ENCODE measurements around the gene SLC17A3. TPM values are rescaled to one million over a fixed set of nuclear protein-coding genes. Genes with fewer than 3 reads are reported as not detected.

The SLC17A3 gene
- total RNA-seq, 1 experiment from 2014 or later, result not detected

DNA sequence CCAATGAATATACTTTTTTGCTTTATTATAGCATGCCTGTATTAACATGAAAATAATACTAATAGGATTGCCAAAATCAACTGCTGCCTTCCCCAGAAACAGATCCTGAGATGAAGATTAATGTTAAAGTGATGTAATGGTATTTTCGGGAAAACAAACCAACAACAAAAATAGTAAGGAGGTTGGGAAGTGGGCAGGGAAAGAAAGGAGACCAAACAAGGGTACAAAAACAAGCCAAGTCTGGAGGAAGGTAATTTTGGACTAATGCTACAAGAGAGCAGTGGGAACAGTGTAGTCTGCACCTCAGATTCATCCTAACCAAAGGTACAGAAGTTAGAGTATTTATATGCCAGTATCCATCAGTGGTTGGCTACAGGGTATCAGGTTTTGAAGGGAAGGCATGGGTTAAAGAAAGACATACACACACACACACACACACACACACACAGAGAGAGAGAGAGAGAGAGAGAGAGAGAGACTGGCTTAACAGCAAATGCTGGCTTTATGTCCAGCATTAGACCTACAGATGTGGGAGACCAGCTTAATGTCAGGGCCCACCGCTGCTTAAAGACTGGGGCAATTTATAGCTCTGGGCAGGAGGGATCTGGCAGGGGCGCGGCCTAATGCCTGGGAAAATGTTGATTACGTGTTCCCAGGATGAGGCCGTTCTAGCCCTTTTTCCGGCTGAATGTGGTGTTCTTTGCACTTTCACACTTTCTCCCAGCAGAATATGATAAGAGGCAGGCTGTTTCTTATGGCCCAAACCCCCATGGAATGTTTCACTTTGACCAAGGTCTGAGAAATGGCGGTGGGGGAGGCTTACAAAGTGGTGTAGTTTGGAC lies 38.4 kb downstream of the SLC17A3 start:
- DNase-seq (ENCODE audit: low spot score), result no peak

DNA sequence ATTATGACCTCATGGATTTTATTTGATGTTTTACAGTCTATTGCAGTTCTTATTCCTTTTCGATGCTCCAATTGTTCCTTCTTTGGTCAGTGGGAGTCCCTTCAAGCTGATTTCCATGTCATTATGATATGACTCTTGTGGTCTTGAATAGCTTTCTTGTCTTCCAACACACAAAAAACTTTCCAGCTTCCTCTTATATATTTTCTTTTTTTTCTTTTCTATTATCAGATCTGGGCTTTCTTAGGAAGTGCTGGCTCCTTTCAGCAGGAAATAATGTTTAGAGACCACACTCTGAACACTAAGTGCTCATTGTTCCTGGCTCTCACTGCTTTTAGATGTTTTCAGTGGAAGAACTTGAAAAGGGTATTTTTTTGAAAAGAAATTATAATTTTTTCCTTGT lies 39.1 kb downstream of the SLC17A3 start:
- DNase-seq (ENCODE audit: low spot score), result no peak

DNA sequence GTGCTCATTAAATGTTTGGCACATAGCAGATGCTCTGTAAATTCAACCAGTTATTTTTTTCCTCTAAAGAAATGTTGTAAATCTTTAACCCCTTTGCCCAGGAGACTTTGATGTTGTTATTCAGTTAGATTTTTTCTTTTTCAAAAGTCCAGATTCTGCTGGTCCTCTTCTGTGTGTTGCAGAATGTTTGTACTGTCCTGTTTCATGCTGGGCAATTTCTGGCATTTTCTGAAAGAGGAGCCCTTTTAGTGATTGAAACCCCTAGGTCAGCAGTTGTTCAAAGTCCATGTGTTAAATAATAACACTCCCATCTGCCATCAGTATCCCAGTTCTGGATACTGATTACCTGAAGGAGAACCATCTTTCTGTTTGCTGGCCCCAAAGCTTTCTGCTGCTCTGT lies 40.9 kb downstream of the SLC17A3 start:
- DNase-seq (ENCODE audit: low spot score), result no peak

DNA sequence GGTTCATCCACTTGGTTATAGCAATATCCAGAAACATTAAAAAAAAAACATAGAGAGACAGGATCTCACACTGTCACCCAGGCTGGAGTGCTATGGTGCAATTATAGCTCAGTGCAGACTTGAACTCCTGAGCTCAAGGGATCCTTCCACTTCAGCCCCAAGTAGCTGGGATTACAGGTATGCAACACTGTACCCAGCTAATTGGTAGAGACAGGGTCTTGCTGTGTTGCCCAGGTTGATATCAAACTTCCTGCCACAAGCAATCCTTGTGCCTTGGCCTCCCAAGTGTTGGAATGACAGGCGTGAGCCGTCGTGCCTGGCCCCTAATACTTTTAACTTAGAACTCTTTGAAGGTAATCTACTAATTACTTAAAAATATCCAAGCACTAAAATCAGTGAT lies 41.4 kb downstream of the SLC17A3 start:
- DNase-seq (ENCODE audit: low spot score), result no peak

DNA sequence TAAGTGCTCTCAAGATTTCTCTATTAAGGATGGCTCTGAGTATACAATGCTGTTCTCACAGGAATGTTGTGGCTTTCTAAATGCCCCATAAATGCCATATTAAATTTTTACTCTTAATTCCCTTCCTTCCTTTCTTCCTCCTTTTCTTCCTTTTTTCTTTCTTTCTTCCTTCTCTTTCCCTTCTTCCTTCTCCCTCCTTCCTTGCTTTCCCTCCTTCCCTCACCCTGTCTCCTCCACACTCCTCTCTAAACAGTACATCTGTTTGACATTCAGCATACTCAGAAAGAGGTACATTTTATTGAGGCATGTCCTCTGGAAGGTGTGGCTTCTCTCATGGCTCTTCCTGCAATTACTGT lies 41.8 kb downstream of the SLC17A3 start:
- no peak for DNase-seq (ENCODE audit: low spot score)

DNA sequence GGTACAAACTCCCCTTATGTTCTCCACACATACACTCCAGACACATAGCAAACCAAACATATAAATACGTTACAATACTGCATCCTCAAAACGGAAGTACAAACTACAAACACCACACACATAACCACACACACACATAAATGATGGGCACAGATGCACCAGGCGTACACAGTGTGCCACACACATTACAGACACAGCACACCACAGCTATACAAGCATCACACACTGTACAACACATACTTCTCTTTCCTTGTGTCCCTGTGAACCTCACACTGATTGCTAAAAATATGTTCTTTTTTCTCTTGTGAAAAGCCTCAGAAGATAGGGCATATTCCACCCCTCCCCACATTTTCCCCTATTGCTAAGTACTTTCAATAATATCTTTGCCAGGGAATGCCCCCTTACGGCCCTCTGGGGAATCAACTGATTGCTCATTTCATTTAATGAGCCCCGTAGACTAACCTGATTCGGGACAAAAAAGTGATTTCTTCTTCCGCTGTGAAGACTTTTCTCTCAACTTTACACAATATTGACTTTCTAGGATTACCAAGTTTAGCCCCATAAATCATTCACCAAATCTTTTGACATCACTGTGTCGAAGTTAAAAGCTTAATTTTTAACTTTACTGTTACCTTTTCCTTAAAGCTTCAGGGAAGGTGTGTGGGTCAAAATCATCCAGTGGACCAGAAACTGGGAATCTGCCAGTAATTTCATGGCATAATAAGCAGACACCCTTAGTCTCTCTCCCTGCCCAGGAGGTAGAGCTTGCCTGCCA lies 42.3 kb downstream of the SLC17A3 start, which contains the start of gene SLC17A1:
SLC17A1 (minus strand) TSS at position 521 of the 775 bp plus-strand sequence. CDS start 1,495 bp downstream, outside the sequence.
- DNase-seq (ENCODE audit: low spot score), result no peak

DNA sequence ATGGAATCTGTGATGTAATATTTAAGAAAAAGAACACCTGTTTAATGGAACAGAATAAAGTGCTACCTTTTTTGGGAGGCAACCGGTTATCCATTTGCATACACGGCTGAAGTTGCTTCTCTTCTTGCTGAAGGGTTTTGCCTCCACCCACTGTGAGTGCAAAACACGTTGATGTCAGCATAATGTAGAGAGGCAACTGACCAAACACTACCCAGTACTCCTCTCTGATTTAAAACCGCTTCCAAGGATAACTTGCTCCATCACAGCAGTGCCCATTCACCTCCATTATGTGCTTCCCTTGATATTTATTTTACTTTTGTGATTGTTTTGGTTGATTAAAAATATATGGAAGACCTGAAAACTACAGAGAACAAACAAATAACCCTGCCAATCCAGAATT lies 43.6 kb downstream of the SLC17A3 start:
- DNase-seq (ENCODE audit: low spot score), result no peak

DNA sequence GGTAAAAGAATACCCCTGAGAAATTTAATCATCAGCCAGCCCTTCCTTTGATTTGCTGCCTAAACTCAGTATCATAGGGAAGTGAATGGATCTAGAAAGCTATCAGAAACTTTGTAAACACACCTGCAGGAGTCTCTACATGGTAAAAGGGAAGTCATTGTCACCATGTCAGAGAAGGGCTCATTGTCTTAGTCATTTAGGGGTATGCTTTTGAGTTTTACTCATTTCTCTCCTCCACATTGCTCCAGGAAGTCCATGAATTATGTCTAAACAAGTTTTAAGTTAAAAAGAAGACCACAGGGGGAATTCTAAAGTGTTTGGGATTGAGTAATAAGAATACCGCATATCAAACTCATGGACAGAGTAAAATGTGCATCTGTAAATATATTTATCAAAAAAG lies 44.7 kb downstream of the SLC17A3 start:
- DNase-seq (ENCODE audit: low spot score), result no peak

DNA sequence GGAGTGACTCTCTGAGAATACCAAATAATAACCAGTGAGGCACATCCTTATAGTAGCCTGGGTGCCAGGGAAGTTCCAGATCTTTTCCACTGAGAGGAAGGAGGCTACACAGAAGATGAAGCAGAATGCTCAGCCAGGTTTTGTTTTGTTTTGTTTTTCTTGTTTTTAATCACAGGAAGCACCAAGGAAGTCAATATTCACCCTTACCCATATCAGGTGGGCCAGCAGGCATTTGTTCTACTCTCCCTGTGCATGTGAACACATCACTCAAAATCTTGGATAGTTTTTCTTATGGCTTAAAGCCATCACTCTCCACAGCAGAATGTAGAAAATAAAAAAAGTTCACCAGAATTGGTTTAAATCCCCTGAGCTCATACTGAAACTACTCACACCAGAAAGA lies 52.7 kb downstream of the SLC17A3 start:
- no peak for DNase-seq (ENCODE audit: low spot score)

DNA sequence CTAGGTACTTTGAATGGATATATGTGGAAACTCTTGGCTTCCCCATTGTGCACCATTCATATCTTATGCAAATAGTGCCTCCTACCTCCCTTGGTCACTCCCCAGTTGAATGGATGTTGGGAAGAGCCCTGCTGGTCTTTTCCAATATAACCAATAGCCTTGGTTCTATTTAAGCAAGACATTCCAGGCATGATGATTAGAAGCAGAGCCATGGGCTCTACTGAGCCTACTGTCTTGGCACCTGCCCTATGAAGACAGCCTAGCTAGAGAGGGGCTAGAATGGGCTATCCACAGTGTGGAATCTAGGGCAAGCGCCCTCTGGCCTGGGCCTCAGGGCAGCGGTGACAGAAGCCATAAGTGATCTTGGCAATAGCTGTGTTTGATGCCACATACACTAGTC lies 57.8 kb downstream of the SLC17A3 start:
- DNase-seq (ENCODE audit: low spot score), result no peak

DNA sequence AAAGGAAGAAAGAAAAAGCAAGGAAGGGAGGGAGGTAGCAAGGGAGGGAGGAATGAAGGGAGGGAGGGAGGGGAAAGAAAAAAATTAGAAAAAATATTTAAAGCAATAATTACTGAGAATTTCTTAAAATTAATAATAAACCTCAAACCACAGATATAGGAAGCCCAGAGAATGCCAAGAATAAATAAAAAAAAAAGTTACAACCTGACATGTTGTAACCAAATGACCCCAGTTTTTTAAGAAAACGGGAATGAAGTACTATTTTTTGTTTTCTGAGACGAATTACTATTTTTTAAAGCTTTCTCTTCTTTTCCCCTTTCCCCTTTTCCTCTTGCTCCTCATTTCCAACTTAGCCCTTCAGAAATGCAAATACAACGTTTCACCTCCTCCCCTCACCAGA lies 58.8 kb downstream of the SLC17A3 start:
- DNase-seq (ENCODE audit: low spot score), result no peak

DNA sequence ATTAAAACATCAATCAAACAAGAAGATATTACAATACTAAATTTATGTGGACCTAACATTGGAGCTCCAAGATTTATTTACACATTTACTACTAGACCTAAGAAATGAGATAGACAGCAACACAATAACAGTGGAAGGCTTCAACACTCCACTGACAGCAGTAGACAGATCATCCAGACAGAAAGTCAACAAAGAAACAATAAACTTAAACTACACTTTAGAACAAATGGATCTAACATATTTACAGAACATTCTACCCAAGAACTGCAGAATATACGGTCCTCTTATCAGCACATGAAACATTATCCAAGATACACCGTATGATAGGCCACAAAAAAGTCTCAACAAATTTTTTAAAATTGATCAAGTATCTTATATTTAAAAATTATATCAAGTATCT lies 69.2 kb downstream of the SLC17A3 start:
- DNase-seq (ENCODE audit: low spot score), result no peak

DNA sequence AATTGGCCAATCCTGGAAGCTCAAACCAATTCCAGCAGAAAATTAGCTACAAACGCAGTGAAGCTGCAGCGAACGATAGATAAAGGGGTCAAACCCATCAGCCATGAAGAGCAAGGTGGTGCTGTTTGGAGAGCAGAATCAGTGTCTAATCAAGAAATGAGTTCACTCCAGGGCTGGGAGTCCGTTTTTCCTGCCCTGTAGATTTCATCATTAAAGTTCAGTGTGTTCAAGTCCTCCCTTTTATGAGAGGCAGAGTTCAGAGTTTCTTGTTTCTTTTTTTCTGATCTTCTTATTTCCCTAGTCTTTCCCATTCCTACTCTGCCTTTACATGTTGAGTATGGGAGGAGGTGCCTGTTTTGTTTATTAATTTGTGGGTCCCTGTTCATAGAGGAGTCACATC lies 72.6 kb downstream of the SLC17A3 start:
- DNase-seq (ENCODE audit: low spot score), result no peak

Other genes starting within 250 kb of the SLC17A3 start
- not detected in 2 replicates for gene SCGN, start 222.0 kb downstream of the SLC17A3 start, total RNA-seq (2014; rRNA removed; shearing (Covaris generic))
- not detected in 2 replicates for gene SLC17A4, start 119.5 kb downstream of the SLC17A3 start, total RNA-seq (2014; rRNA removed; shearing (Covaris generic))
- gene SLC17A1, start 42.2 kb downstream of the SLC17A3 start, total RNA-seq (2014; rRNA removed; shearing (Covaris generic)), result not detected in 2 replicates
- not detected in 2 replicates for gene SLC17A2, start 56.4 kb upstream of the SLC17A3 start, total RNA-seq (2014; rRNA removed; shearing (Covaris generic))
- 5.2 and 6.4 TPM in 2 replicates for gene TRIM38, start 88.6 kb upstream of the SLC17A3 start, total RNA-seq (2014; rRNA removed; shearing (Covaris generic))
- 15.6 and 17.0 TPM in 2 replicates for gene HFE, start 213.2 kb upstream of the SLC17A3 start, total RNA-seq (2014; rRNA removed; shearing (Covaris generic))

All from A172 (cell line).